GM19023 (cell line): ENCODE data around the gene ADGRF4.
"Not testable (repeated sequence)": the region's sequence is repeated elsewhere in the genome, so short reads cannot be mapped to it uniquely, and the experiment has no call there.

Experiments
- ATAC-seq: cut with Tn5 transposase; IDR thresholded peaks from one replicate; pipeline ENCODE4 v1.9.1; 2021; ENCODE audit warnings: mild to moderate bottlenecking, moderate library complexity; ENCODE audit not compliant: unreplicated experiment

Gene ADGRF4

DNA sequence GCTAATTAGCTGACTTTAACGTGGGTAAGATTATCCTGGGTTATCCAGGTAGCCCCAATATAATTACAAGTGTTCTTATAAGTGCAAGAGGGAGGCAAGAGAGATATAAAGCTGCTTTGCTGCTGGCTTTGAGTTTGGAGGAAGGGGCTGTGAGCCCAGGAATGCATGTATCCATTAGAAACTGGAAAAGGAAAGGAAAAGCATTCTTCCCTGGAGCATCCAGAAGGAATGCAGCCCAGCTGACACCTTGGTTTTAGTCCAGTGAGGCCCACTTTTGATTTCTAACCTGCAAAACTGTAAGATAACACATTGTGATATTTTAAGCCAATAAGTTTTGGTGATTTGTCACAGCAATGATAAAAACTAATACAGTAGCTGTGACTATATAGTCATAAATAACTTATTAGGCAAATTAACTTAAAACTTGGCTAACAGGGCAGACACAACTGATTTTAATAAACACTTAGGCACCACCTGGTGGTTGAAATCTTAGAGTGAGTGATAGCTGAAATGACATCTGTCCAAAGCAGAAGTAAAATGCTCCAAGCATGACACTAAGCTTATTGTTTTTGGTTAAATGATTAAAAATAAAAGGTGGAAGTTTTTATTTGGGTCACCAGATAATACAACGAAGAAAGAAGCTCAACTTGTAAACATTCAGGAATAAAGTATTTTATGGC is 35.6 kb downstream of the ADGRF4 start:
- ATAC-seq, result peak; percentile 66

DNA sequence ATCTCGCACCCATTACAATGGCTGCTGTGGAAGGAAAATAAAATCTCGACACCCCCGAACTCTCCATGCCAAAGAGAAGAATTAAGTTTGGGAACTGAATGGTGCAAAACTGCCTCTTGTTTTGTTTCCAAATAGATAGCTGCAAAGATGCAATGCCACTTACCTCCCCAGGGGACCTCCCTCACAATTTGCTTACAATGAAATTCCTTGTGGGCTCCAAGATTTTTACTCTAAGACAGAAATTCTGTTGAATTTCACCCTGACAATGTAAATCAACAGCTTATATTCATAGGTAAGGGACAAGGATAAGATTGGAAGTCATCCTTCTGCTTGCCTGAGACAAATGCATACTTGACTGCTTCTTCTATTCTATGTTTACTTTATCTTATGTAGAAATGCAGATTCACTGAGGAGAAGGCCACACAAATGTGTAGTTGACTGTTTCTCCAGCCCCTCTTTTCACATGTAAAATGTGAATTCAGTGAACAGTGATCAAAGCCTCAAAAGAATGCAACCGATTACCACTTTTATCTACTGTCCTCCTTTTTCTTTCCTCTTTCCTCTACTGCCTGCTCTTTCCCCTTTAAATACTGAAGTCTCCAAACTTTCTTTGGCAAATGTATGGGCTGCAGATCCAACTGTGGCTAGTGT is 36.6 kb downstream of the ADGRF4 start:
- no peak for ATAC-seq

DNA sequence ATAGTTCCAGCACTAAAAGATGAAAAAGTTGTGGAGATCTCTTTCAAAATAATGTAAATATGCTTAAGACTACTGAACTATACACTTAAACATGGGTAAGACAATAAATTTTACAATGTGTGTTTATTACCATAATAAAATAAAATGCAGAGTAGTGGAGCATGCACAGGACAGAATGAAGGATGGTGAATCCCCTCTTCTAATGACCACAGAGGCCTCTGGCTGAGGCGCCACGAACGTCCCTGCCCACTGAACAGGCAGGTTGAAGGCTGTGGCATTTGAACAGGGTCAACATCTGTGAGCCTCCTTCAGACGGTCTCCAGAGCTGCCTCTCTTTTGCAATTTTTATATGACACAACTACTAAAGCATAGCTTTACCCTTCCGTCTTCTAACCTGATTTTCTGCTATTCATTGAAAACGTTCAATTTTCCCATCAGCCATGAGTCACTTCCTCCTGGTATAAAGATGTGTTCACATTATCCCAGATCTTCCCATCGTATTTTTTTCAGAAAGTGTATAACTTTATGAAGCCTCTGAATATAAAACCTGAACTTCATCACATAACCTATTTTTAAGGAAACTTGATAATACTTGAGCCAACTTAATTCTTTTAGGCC is 37.8 kb downstream of the ADGRF4 start:
- ATAC-seq, result no peak

DNA sequence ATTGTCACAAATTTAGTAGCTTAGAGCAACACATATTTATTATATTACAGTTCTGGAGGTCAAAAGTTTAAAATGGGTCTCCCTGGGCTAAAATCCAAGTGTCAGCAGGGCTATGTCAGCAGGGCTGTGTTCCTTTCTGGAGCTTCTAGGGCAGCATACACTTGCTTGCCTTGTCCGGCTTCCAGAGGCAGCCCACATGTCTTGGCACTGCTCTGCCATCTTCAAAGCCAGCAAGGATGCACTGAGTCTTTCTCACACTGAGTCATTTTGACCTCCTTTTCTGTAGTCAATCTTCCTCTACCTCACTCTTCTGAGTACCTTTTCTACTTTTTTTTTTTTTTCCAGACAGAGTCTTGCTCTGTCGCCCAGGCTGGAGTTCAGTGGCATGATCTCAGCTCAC is 39.0 kb downstream of the ADGRF4 start:
- no peak for ATAC-seq

DNA sequence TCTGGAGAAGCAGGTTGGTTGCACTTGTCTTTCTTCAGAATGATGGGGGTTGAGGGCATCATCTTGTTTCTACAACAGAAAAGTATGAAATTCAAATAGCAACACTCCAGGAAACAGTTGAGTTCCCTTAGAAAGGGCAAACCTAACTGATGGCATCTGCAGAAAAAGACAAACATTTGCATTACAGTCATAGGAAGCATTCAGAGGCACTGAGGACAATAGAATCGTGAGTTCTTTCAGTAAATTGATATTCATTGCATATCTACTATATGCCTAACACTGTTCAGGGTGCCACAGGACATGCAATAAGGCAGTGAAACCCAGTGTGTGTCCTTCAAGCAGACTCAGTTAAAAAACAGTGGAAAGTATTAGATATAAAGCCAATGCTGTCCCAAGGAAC is 42.3 kb downstream of the ADGRF4 start:
- no peak for ATAC-seq

DNA sequence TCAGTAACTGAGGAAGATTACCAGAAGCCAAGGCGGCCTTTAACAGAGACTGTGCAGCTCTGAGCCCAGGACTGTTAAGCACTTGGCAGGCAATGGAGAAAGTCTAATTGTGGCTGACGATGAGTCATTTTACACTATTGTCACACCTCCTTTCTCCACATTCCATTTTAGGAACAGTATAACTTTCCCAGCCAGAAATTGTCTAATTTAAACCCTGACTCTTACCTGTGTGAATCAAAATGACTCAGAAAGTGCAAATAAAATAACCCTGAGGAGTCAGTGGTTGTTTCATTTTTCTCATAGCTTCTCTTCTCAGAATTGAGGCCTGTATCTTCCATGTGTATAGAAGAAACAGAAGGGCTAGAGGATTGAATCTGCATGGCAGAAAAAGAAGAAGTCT is 43.4 kb downstream of the ADGRF4 start:
- ATAC-seq, result no peak

DNA sequence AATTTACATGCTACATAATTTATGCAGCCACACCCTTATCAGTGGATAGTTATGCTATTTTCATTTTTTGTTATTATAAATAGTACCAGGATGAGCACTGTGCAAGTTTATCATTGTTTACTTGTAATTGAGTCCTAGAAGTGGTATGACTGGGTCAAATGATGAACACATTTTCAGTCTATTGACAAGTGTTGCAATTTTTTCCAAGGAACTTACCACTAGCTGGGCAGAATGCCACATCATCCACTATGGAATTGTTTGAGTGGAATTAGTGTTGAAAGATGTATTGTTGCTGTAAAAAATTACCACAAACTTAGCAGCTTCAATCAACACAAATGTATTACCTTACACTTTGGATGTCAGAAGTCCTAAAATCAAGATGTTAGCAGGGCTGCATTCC is 45.4 kb downstream of the ADGRF4 start:
- no peak for ATAC-seq

DNA sequence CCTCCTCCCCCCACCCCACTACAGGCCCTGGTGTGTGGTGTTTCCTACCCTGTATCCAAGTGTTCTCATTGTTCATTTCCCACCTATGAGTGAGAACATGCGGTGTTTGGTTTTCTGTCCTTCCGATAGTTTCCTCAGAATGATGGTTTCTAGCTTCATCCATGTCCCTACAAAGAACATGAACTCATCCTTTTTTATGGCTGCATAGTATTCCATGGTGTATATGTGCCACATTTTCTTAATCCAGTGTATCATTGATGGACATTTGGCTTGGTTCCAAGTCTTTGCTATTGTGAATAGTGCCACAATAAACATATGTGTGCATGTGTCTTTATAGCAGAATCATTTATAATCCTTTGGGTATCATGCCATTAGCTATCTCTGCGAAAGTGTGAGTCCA is 46.9 kb downstream of the ADGRF4 start:
- not testable (repeated sequence) for ATAC-seq

DNA sequence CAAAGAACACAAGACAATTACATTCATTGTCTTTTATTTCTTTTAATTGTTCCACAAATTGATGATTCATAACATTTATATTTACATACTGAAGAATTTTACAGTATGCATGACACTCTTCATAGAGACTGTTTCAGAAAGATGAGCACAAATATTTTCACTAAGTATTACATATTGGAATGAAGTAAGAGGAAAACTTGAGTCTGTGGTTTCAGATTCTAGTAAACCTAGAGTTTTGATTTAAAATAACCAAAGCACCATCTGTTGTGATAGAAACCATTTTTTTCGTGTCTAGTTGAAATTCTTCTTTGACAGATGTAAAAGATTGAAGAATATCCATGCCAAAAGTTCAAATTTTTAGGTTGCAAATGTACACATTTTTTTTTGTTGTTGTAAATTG is 51.4 kb downstream of the ADGRF4 start:
- no peak for ATAC-seq

DNA sequence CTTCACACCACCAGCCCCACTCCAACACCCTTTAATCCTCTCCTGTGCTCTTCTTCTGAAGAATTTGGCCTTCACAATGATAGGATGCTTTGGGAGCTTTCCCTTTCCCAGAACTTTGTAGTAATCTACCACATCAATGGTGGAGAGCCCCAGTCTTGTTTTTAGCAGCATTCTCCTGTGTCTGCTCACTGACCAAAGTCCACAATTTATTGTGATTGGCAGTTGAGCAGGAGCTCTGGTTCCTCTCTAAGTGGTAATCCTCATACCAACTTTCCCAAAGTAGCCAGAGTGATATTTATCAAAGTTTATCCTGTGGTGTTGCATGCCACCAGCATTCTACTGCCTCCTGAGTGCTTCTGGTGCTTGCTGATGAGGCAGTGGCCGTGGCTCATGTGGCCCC is 54.4 kb downstream of the ADGRF4 start:
- no peak for ATAC-seq

DNA sequence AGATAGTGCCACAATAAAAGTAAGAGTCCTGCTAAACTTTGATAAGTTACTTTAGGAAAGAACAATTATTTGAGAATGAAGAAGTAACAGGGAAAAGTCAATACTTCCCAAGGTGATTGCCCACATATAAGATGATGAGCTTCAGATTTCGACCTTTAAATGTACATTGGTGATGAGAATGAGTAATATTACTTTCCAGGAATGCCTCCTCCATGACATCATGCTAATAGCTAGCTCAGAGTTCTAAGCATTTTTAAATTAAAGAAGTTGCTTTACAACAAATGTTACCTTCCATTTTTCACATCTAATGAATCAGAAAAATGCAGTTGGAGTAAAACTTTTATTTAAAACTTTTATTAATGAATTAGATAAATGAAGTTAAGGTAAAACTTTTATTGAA is 61.0 kb downstream of the ADGRF4 start:
- ATAC-seq, result no peak

DNA sequence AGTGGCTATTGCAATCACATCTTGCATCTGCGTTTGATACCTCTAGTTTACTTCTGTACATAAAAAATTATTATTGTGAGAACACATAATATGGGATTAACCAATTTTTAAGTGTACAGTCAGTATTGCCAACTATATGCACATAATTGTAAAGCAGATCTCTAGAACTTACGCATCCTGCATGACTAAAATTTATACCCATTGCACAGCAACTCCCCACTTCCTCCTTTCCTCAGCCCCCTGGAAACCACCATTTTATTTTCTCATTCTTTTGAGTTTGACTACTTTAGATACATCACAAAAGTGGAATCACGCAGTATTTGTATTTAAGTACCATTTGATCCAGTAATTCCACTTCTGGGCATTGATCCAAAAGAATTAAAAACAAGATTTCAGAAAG is 64.1 kb downstream of the ADGRF4 start:
- ATAC-seq, result no peak

DNA sequence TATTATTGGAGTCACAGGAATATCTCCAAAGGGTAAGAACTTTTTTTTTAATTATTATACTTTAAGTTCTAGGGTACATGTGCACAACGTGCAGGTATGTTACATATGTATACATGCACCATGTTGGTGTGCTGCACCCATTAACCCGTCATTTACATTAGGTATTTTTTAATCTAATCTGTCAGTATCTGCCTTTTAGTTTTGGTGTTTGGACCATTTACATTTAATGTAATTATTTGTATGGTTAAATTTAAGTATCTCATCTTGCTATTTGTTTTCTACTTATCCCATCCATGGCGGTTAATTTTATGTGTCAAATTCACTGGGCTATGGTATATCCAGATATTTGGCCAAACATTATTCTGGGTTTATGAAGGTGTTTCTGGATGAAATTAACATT is 68.1 kb downstream of the ADGRF4 start:
- no peak for ATAC-seq

DNA sequence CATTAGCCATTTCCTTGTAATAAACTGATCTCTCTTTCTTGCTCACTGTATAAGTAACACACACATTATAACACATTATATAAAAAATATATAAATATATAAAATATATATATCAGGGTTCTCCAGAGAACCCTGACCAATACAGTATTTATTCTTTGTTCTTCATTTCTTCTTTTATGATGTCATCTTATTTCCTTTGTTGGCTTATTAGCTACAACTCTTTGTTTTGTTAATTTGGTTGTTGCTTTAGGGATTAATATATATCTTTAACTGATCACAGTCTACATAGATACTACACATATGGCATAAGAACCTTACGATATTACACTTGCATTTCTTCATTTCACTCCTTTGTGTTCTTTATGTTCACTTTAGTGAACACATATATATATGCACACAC is 68.7 kb downstream of the ADGRF4 start:
- no peak for ATAC-seq

DNA sequence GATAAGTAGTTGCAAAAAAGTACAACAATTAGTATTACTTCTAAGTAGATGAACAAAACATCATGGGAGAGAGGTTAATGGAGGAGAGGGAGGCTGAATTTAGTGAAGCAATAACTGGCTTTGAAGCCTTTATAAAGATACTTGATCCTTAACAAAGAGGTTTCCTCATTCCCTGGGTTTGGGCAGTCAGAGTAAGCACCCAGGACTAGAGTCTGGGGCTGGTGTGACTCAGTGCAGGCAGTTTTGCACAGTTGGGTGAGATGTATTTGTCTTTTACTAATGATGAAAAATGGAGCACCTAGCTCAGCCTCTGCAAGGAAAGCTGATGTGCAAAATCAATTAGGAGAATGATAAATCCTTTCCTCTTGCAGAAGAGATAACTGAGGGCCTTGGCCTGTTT is 71.6 kb downstream of the ADGRF4 start:
- no peak for ATAC-seq
